Endothelial cell of umbilical vein (primary cell): ENCODE measurements around the gene LMO4.

Source experiments
- CTCF ChIP-seq, 2 donors: IDR thresholded peaks; 1 replicate in 1 of 2; 2 replicates in 1 of 2; pipeline ENCODE4 v1.5.1; 2011; ENCODE audit warnings: low read length in 2 of 2, mild to moderate bottlenecking in 2 of 2, moderate library complexity in 2 of 2, control low read depth in 1 of 2, inconsistent platforms in 1 of 2, low read depth in 1 of 2; ENCODE audit not compliant: insufficient read depth in 1 of 2; ENCODE audit errors: extremely low read depth in 1 of 2
- EZH2 ChIP-seq: IDR thresholded peaks from 2 replicates; pipeline ENCODE4 v1.6.1; 2012; ENCODE audit warnings: borderline replicate concordance, low read depth, mild to moderate bottlenecking, moderate library complexity, low read length, inconsistent platforms; ENCODE audit not compliant: severe bottlenecking
- JUN ChIP-seq: IDR thresholded peaks from 2 replicates; pipeline ENCODE4 v1.6.1; 2011; ENCODE audit warnings: borderline replicate concordance, low read depth; ENCODE audit not compliant: insufficient read length, insufficient read depth
- POLR2A ChIP-seq: IDR thresholded peaks from 2 replicates; pipeline ENCODE4 v1.6.1; 2012; ENCODE audit warnings: low read depth, mild to moderate bottlenecking, control low read depth, low read length
- POLR2AphosphoS5 ChIP-seq: IDR thresholded peaks from 2 replicates; pipeline ENCODE4 v1.6.1; 2012; ENCODE audit warnings: low read depth, mild to moderate bottlenecking, control low read depth, low read length, moderate library complexity; ENCODE audit not compliant: insufficient read depth

GRCh38 chr1:87305151-87305550 lies 23.5 kb upstream of the LMO4 start:
- TF ChIP-seq CTCF (IDR thresholded peaks at IDR 0.05; ENCODE audit: extremely low read depth in 1 of 2, insufficient read depth in 1 of 2, low read depth in 1 of 2, low read length in 2 of 2): no peak
- TF ChIP-seq POLR2A: no peak
- no peak for TF ChIP-seq JUN
- TF ChIP-seq POLR2AphosphoS5: no peak
- TF ChIP-seq EZH2: no peak
